Embryonic facial prominence (tissue), 1 donor: ENCODE measurements around the gene PPP1R8.
"Not testable (repeated sequence)": the region's sequence is repeated elsewhere in the genome, so short reads cannot be mapped to it uniquely, and the experiment has no call there.

ENCODE experiments used
- DNase-seq: peaks from one replicate; pipeline ENCODE4 v3.0.0-alpha.2; 2016; ENCODE audit errors: extremely low spot score

PPP1R8 gene

DNA sequence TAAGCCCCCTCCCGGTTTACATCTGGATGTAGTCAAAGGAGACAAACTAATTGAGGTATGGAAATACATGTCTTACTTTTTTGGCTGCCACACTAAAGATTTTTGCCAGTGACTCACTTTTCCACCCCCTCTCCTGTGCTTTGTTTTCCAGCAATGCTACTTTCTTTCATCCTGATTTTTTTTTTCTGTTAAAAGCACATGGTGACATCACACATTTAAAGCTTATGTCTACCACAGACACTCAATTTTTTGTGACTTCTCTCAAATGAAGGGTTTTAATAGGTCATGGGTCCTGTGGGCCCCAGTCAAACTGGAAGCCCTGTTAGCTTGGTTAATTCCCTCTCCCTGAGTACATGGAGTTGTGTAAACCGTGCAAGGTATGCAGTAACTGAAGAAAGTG lies 2.2 kb downstream of the PPP1R8 start:
- DNase-seq, result no peak

DNA sequence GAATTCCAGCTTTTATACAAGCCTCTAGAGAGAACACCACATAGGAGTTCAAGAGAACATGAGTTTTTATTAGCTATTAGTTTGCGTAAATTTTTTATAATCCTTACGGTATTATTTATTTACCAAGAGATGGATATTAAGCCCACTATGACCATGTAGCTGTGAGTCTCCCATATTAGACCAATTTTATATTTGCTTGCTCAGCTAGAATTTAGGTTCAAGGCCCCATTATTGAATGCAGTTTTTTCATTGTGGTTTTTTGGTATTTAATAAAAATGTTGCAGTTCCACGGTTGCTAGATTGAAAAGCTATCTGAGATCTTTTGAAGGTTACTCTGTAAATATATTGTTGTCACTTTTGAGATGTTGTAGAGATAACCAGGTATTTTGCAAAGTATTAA lies 2.9 kb downstream of the PPP1R8 start:
- DNase-seq, result no peak

DNA sequence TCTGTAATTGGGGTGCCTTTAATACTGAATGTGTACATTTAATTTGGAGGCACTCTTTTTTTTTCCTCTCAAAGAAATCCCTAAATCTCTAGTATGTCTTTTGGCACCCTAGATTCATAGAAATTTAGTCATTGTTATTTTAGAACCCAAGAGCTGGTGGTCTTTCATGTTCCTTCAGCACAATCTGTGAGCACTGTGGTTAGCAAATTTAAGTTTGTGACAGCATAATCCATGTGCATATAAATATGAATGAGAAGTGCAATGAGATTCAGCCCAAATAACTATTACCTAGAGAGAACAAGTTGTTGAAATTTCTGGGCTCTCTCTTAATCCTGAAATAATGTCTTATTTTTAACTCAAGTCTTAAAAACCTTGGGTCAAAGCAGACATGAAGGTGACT lies 4.5 kb downstream of the PPP1R8 start:
- no peak for DNase-seq

DNA sequence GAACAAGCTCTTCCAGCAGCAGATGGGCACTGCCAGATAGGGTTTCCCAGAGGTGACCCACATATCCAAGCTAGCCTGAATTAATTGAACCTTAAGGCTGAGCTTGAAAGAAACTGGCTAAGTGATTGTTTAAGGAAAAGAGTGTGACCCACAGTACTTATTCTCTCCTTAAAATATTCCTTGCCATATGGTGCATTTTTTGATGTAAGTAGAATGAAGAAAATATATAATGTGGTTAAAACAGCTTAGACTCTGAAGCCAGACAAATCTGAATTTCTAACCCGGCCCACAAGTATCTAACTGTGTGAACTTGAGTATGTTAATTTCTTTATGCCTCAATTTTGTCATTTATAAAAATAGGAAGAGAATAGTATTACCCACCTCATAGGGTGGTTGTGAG lies 4.9 kb downstream of the PPP1R8 start:
- no peak for DNase-seq

DNA sequence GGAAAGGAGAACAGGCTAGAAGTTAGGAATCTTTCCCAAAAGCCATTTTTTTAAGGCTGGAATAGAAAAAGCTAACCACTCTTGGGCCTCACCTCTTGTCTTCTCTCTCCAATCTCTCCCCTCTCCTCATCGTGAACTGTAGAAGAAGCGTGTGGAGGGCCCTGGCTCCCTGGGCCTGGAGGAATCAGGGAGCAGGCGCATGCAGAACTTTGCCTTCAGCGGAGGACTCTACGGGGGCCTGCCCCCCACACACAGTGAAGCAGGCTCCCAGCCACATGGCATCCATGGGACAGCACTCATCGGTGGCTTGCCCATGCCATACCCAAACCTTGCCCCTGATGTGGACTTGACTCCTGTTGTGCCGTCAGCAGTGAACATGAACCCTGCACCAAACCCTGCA lies 19.4 kb downstream of the PPP1R8 start:
- DNase-seq, result no peak

DNA sequence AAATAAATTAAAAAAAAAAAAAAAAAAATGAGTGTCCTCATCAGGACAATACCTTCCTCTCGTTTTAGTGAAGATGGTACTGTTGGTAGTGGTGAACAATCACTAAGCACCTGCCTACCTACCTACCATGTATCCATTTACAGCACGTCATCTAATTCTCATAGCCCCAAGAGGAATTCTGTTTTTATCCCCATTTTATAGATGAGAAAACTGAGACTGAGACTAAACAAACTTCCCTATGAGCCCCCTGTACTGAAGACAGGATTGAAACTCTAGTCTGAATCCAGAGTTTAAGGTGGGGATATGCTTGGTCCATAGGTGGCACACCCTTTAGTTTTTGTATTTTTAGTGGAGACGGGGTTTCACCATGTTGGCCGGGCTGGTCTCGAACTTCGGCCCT lies 24.5 kb downstream of the PPP1R8 start:
- DNase-seq, result no peak

DNA sequence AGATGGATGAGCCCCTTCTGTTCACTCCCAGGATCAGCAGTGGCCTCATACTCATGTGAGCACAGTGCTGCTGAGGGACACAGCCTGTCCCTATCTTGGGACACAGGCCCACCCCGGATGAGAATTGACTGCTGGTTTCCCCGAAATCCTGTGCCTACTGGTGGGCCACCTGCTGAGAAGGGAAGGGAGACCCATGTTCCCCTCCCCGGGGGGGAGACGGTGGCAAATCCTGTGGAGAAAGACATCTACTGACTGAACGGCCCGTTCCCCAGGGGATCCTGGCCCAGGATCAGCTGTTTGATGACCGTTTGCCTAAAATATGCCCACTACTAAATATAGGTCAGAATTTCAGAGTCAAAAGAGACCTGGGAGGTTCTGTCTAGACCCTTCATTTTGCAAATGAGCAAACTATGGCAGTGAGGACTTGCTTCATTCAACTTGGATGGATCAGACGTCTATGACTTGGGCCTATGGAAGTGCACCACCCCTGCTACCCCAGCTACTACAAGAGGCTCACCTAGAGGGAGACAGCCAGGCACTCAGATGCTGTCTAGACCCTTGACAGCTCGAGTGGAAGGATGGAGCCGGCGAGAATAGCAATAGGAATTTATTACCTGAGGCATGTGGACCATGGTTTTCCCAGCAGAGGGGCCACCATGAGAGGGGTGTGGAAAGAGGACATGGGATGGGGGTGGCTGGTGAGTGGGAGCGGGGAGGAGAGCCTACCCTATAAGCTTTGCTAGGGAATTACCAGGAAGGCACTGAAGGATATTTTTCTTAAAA lies 26.2 kb downstream of the PPP1R8 start:
- no peak for DNase-seq

DNA sequence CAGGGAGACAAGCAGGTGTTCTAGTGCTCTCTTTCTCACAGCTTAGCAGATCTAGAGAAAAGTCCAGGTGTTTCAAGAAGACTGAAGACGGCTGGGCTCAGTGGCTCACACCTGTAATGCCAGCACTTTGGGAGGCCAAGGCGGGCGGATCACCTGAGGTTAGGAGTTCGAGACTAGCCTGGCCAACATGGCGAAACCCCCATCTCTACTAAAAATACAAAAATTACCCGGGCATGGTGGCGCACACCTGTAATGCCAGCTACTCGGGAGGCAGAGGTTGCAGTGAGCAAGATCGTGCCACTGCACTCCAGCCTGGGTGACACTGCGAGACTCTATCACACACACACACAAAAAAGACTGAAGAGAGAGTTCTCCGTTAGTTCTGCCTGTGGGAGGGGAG lies 27.0 kb downstream of the PPP1R8 start:
- DNase-seq, result not testable (repeated sequence)

DNA sequence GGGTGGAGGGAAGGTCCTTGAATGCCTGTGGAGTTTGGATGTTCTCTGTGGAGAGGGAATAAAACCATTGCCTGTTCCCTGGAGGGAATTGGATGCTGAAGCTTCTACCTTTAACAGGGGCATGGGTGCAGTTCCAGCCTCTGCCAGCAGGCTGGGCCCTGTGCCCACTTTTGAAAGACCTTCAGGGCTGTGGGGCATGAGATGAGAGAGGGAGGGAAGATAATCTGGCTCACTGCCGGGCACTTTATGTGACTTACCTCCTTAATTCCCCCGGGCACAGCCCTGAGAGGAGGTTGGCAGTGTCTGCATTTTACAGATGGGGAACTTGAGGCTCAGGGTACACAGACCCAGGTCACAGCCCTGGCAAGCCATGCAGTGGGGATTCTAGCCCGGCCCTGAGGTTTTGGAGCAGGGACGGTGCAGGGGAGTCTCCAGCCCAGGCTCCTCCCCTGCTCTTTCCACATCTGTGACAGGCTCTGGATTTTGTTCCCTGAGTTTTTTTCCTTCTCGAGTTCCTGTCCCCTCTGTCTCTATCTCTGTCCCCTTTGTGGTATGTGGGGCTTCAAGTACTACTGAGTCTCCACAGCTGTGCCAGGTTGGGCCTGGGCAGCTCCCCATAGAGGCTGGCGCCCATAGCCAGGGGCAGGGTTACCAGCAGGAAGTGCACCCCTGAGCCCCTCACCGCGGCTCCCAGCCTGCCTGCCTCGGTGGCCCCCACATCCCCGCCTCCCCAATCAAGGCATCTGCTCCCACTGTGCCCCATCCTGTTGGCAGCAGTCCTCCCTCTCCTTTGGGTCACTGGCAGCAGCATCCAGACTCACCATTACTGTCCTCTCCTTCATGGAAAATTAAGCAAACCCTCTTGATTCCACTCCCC lies 27.7 kb downstream of the PPP1R8 start:
- no peak for DNase-seq

DNA sequence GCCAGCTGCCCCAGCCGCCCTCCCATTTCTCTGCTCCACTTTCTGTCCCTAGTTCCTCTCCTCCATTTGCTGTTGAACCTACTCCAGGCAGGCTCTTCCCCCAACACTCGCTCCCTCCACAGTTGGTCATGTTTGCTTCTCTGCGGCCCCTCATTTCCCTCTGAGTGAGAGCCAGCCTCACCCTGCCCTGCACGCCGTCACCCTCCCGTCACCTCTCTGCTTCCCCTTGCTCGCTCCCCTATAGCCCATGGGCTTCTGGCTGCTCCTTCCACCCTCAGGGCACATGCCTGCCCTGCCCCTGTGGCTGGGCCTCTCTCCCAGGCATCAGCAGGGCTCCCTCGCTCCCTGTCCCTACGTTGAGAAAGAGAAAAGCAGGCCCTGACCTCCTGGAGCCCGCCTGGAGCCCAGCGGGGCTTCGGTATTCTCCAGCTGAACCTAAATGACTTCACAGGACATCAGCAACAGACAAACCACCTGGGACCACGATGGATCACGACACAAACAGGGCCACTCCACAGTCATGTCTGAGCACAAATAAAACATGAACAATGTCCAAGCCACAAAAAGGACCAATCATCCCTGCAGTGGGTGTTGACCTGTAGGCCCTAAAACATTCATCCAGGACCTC lies 28.5 kb downstream of the PPP1R8 start:
- no peak for DNase-seq

DNA sequence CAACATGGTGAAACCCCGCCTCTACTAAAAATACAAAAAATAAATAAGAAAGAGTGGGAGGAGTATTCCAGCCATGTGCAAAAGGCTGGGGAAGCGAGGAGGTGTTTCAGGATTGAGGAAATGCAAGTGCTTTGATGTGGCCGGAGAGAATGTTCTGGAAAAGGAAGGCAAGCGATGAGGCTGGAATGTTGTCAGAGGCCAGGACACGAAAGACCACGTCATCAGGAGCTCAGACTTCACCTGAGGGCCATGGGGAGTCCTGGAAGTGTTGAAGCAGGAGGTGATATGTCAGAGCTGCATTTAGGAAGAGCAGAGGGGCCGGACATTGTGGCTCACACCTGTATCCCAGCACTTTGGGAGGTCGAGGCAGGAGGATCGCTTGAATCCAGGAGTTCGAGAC lies 30.9 kb downstream of the PPP1R8 start:
- DNase-seq, result no peak

DNA sequence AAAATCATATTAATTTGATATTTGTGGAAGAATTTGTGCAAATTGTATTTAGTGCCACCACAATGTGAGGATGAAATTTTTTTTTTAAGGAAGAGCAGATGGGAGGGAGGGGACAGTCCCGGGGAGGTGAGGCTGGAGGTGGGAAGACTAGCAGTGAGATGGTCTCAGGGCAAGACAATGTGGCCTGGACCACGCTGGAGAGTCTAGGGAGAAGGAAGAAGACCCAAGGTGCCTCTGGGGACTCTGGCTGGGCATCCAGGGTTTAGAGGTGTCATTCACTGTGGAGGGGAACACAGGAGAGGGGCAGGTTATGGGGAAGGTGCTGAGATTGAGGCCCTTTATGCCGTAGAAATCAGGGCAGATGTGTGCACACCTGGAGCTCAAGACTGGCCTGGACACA lies 31.4 kb downstream of the PPP1R8 start:
- no peak for DNase-seq

DNA sequence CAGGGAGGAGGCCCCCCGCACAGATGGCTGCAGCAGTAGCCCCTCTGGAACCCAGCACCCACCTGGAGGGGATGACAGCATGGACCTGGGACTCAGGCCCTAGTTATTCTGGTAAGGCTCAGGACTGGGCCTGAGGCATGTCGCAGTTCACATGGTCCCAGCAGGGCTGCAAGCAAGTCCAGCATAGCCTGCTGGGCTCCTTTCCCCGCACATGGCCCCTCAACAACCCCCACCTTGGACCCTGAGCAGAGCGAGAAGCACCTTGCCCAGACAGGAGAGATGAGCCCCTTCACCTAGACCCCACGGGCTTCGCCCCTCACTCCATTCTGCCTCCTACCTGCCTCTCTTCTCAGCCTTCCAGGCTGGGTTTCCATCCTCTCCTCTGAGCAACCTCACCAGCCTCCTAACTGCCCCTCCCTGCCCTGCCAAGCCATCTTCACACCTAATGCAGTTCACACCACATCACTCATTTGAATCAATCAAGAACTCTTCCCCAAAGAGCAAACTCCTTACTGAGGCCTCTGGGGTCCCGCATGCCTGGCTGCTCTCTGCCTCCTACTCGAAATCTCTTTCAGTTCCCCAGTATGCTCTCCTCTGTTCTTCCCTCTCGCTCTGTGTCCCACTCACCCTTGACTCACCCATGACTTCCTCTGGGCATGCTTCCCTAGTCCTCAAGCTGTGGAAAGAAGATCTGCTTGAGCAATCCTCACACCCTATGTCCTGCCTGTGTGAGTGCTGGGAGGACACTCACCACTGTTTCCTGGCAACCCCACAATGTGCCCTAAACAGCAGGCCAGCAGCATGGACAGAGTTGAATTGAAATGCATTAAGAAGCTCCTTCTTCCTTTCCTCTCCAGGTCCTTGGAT lies 32.3 kb downstream of the PPP1R8 start:
- no peak for DNase-seq

DNA sequence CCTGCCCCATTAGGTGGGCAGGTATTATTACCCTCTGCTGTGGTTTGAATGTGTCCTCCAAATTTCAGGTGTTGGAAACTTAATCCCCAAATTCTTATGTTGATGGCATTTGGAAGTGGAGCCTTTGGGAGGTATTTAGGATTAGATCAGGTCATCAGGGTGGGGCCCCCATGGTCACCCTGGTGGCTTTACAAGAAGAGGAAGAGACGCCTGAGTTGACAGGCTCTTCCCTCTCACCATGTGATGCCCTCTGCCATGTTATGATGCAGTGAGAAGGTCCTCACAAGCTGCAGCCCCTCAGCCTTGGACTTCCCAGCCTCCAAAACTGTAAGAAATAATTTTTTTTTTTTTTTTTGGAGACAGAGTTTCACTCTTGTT lies 32.9 kb downstream of the PPP1R8 start:
- no peak for DNase-seq

DNA sequence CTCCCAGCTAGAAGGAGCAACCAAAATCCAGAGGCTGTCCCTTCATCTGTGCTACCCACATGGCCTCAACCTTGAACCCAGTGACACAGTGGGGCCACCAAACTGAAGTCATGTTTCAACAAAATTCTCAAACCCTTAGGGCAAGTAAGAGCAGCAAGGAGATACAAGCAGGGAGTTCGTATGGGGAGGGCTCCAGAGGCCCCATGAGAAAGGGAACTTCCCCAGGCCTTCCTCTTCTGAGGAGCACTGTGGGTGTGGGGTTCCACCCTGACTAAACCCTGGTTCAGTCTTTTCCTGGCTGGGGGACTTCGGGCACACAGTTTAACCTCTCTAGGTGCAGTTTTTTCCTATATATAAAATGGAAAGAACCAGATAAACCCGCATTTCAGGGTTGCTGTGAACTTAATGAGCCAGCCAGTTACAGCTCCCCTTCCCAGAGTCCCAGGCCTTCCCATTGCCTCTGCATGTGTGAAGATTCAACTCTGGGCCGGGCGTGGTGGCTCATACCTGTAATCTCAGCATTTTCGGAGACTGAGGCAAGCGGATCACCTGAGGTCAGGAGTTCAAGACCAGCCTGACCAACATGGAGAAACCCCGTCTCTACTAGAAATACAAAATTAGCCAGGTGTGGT lies 33.8 kb downstream of the PPP1R8 start:
- DNase-seq, result no peak

DNA sequence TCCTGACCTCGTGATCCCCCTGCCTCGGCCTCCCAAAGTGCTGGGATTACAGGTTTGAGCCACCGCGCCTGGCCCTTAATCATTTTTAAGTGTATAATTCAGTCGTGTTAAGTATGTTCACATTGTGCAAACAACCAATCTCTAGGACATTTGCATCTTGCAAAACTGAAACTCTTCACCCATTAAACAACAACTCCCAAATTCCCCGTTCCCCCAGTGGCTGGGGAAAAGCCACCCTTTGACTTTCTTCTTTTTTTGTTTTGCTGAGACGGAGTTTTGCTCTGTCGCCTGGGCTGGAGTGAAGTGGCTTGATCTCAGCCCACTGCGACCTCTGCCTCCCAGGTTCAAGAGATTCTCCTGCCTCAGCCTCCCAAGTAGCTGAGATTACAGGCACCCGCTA lies 35.2 kb downstream of the PPP1R8 start:
- DNase-seq, result no peak

DNA sequence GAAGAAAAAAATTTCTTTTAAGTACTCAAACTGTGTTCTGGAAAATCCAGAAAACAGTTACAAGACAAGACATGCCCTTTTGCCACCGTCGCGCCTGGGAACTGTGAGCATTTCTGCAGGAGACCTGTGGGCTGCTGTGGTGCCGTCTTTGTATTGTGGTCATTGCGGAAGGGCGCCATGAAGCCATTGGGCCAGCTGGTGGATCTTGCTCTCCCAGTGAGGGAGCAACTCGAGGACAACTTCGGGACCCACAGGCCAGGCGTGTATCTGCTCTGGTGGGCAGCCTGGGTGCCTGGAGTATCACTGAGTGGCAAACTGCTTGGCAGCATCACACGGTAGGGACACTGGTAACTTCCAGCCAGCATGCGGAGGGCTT lies 38.0 kb downstream of the PPP1R8 start:
- DNase-seq, result no peak

DNA sequence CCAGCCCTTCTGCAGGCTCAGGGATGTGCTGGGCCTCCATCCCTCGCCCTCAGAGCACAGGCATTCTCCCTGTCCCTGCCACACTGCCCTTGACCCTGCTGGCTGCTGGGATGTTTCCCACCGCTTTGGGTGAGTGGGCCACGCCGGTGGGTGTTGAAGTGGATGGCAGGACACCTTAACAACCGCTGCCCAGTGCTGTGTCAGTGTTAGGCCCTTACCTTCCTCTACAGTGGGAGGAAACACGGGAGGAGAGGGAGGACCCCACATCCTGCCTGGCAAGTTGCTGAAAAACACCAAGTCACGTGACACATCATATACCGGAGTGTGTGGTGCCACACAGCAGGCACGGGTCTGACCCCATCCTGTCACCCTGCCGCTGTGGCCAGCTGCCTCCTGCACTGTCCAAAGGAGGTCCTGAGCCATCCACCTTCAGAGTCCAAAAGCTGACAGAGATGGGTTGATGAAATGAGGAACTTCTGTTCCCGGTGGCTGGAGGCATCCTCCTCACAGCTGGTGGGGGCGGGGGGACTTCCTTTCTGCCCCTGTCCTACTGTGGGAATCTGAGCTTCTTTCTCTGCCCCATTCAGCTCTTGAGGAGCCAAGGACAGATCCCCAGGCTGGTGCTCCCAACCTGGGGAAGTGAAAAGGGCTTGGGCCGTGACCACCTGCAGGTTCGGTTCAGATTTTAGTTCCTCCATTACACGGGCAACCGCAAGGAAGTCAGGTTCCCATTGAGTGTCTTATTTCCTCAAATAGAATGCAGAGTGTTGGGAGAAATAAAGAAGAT lies 38.5 kb downstream of the PPP1R8 start:
- no peak for DNase-seq

DNA sequence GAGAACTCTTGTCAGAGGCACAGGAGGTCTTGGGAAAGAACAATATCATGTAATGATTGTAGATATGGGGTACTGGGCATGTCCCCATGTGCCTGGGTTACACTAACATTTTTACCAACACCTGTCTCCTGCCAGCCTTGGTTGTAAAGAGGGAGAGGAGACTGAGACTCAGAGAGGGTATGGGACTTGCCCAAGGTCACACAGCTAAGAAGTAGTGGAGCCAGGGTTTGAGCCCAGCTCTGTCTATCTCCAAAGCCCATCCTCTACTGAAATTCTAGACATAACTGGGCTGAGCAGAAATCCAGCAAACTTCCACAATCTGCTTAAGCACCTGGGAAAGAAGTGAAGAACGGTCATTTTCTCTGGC lies 39.1 kb downstream of the PPP1R8 start:
- DNase-seq, result no peak

DNA sequence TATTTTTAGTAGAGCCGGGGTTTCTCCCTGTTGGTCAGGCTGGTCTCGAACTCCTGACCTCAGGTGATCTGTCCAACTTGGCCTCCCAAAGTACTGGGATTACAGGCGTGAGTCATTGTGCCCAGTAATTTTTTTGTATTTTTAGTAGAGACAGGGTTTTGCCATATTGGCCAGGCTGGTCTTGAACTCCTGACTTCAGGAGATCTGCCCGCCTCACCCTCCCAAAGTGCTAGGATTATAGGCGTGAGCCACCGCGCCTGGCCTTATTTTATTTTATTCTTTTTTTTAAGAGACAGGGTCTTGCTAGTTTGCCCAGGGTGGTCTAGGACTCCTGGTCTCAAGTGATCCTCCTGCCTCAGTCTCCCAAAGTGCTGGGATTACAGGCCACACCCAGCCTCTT lies 40.5 kb downstream of the PPP1R8 start:
- not testable (repeated sequence) for DNase-seq
